KOPT-K1 (cell line): Measurements from ENCODE around the gene PLEKHA4.
A peak's percentile ranks its signal among the peaks of the same experiment; 100 is the strongest.
"Not testable (repeated sequence)": the region's sequence is repeated elsewhere in the genome, so short reads cannot be mapped to it uniquely, and the experiment has no call there.

Source experiments
- H3K27ac ChIP-seq: fragments of 200-600 bp; sonication (generic); 2 replicates; pipeline ENCODE4 v1.5.1; 2016; ENCODE audit warnings: antibody characterized with exemption, mild to moderate bottlenecking, low read depth, low read length; ENCODE audit not compliant: poor library complexity, severe bottlenecking
- H3K36me3 ChIP-seq: fragments of 200-600 bp; sonication (generic); 2 replicates; pipeline ENCODE4 v1.5.1; 2017; ENCODE audit warnings: antibody characterized with exemption, mild to moderate bottlenecking, low read length, moderate library complexity; ENCODE audit not compliant: insufficient read depth
- H3K9me3 ChIP-seq: fragments of 200-600 bp; sonication (generic); 2 replicates; pipeline ENCODE4 v1.5.1; 2017; ENCODE audit warnings: antibody characterized with exemption, low read length, mild to moderate bottlenecking; ENCODE audit not compliant: insufficient read depth, poor library complexity, severe bottlenecking

PLEKHA4 gene, protein sequence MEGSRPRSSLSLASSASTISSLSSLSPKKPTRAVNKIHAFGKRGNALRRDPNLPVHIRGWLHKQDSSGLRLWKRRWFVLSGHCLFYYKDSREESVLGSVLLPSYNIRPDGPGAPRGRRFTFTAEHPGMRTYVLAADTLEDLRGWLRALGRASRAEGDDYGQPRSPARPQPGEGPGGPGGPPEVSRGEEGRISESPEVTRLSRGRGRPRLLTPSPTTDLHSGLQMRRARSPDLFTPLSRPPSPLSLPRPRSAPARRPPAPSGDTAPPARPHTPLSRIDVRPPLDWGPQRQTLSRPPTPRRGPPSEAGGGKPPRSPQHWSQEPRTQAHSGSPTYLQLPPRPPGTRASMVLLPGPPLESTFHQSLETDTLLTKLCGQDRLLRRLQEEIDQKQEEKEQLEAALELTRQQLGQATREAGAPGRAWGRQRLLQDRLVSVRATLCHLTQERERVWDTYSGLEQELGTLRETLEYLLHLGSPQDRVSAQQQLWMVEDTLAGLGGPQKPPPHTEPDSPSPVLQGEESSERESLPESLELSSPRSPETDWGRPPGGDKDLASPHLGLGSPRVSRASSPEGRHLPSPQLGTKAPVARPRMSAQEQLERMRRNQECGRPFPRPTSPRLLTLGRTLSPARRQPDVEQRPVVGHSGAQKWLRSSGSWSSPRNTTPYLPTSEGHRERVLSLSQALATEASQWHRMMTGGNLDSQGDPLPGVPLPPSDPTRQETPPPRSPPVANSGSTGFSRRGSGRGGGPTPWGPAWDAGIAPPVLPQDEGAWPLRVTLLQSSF

DNA sequence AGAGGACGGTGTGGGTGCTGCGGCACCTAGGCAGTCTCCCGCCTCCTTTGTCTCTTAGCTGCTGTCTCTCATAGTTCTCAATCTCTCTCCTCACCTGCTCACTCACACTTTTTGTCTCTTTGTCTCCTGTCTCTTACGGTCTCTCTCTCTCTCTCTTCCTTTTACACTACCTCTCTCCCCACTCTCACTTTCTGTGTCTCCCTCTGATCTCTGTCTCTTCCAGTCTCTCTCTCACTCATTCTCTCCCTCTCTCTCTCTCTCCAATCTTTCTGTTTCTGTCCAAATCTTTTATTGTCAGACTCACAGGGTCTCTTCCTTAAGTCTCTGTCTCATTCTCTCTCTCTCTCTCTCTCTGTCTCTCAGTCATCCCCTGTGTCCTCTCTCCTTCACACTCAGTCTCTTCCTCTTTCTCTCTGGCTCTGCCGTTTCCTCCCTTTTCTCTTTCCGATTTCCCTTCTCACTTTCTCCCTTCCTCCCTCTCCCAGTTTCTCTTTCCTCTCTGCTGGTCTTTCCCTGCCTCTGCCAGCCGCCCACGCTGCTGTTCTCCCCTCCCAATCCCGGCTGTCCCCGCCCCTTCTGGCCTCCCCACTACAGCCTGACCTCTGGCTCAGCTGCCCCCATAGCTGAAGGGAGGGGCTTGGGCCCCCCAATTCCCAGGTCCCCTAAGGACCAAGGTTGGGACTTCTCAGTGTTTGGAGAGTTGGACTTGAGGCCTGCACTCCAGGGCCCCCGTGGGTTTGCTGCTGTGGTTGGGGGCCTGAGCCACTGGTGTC, at the start of gene PLEKHA4:
Gene PLEKHA4 (minus strand): TSS at position 504 of the 773 bp plus-strand sequence. CDS start 997 bp downstream, outside the sequence.
- H3K27ac ChIP-seq: no peak within 1 kb of the TSS
- H3K9me3 ChIP-seq: no peaks in the 10 kb centered on the region
- H3K36me3 ChIP-seq: no peaks in the 10 kb centered on the region

DNA sequence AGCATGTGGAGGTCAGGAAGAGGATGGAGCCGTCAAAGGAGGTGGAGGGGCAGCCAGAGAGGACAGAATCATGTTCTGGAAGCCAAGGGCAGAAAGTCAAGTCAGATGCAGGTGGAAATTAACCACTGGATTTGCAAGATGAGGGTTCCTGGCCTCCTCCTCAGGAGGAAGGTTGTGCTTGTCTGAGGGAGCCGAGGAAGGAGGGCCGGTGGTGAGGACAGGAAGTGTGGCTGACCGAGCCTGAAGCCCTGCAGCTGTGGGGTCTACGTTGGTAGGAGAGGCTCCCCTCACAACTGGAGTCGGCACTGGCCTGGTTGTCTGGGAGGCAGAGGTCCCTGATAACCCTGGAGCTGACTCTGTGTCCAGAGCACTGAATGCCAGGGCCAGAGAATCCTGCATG, 49.7 kb upstream of the PLEKHA4 start:
- H3K36me3 ChIP-seq: peaks cover 86% of the 10 kb centered on the region
- H3K9me3 ChIP-seq: no peaks in the 10 kb centered on the region
- no peak overlapping the region for H3K27ac ChIP-seq

DNA sequence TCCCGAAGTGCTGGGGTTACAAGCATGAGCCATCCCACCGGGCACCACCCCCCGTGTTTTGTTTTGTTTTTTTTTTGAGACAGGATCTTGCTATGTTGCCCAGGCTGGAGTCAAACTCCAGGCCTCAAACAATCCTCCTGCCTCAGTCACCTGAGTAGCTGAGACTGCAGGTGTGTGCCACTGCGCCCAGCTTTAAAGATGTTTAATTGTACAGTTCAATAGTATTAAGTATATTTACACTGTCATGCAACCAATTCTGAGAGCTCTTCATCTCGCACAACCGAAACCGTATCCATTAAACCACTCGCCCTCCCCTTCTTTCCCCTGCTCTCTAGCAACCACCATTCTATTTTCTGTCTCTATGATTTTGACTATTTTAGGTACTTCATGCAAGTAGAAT, 47.3 kb upstream of the PLEKHA4 start:
- no peaks in the 10 kb centered on the region for H3K9me3 ChIP-seq
- peaks cover 88% of the 10 kb centered on the region for H3K36me3 ChIP-seq
- H3K27ac ChIP-seq: no peak overlapping the region

DNA sequence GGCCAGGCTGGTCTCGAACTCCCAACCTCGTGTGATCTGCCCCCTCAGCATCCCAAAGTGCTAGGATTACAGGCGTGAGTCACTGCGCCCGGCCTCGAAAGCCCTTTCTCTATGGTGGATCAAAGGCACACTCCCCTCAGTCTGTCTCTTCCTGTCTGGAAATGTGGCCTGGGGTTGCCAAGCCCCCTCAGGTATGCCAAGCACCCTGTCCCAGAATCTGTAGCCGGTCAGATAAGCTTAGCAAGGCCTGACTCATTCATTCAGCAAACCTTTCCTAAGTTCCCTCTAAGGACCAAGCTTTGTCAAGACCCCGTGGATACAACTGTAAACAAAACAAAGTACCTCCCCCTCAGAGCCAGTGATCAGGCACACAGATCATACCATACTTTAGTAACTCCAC, 45.8 kb upstream of the PLEKHA4 start:
- H3K9me3 ChIP-seq: no peaks in the 10 kb centered on the region
- no peak overlapping the region for H3K27ac ChIP-seq
- H3K36me3 ChIP-seq: peaks cover 90% of the 10 kb centered on the region

DNA sequence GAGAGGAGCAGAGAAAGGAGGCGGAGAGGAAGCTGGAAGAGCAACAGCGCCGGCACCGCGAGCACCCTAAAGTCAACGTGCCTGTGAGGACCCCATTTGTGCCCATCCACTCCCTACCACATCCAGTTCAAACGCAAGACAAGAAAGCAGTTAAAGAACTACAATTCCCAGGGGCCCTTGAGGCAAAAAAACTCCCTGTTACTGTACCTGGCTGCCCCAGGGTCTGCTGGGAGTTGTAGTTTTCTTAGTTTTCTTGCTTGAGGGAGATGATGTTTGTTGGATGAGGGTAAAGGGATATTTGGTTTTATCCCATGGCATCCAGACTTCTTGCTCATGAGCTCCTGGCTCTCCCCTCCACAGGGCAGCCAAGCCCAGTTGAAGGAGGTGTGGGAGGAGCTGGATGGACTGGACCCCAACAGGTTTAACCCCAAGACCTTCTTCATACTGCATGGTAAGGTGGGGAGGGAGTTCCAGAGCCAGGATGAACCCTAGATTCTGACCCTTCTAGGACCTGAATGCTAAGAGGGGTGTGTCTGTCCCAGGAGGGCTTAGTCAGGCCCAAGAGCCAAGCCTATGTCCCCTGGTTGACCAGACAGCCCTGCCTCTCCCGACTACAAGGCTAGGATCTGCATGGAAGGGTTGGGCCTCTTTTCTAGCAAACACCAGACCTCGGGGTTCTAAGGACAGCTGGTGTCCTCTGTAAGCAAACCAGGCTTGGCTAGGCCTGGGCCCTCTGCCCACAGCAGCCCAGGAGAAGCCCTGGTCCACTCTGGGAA, 44.9 kb upstream of the PLEKHA4 start:
- Histone ChIP-seq H3K27ac (no peak overlapping the region), H3K9me3 (no peaks in the 10 kb centered on the region), H3K36me3 (peaks cover 90% of the 10 kb centered on the region)

DNA sequence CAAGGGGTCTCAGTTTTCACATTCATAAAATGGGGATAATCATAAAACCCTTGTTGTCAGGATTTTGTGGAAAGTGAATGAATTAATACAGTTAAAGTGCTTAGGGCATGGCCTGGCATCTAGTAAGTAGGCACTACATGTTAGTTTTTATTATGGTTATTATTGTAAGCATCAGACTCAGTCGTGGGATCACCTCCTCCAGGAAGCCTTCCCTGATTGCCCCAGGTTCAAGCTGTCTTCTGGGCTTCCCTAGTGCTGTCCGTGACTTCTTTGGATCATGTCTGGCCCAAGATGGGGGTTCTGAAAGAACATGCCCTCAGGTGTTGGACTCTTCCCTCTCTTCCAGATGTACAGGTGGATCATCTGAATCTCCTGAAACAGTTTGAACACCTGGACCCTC, 42.4 kb upstream of the PLEKHA4 start:
- Histone ChIP-seq H3K36me3 (peaks cover 86% of the 10 kb centered on the region), H3K27ac (no peak overlapping the region), H3K9me3 (no peaks in the 10 kb centered on the region)

DNA sequence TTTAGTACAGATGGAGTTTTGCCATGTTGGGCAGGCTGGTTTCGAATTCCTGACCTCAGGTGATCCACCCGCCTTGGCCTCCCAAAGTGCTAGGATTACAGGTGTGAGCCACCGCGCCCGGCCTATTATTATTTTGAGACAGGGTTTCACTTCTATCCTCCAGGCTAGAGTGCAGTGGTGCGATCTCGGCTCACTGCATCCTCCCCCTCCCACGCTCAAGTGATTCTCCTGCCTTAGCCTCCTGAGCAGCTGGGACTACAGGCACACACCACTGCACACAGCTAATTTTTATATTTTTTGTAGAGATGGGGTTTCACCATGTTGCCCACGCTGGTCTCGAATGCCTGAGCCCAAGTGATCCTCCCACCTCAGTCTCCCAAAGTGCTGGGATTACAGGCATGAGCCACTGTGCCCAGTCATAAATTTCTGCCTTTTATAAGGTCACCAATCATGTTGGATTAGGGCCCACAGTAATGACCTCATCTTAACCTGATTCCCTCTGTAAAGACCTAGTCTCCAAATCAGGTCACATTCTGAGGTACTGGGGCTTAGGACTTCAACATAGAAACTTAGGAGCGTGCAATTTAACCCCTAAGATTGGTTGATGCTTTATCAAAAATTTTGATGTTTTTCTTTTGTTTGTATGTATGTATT, 41.1 kb upstream of the PLEKHA4 start:
- H3K36me3 ChIP-seq: peaks cover 85% of the 10 kb centered on the region
- H3K9me3 ChIP-seq, H3K27ac ChIP-seq: not testable (repeated sequence)

DNA sequence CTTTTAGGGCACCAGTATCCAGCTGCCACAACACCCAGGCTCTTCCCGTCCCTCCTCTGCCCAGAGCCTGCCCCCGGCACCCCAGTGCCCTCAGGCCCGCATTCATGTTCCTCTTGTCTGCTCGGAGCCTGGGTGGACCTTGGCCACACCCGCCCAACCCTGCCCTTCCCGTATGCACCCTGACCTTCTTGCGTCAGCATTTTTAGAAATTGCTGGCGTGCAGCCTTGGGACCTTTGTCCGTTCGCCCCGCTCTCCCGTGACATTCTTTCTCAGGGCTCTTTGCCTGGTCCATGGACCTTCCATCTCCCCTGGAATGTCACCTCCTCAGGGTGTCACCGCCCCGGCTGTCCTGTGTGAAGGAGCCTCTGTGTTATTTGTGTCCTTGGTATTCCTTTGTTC, 39.3 kb upstream of the PLEKHA4 start:
- Histone ChIP-seq H3K9me3 (no peaks in the 10 kb centered on the region), H3K36me3 (peaks cover 74% of the 10 kb centered on the region), H3K27ac (no peak overlapping the region)

DNA sequence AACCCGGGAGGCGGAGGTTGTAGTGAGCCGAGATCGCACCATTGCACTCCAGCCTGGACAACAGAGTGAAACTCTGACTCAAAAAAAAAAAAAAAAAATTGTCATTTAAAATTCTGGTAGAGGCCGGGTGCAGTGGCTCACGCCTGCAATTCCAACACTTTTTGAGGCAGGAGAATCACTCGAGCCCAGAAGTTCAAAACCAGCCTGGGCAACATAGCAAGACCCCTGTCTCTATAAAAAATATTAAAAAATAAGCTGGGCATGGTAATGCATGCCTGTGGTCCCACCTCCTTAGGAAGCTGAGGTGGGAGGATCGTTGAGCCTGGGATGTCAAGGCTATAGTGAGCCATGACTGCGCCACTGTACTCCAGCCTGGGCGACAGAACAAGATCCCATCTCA, 37.9 kb upstream of the PLEKHA4 start:
- H3K27ac ChIP-seq: no peak overlapping the region
- no peaks in the 10 kb centered on the region for H3K9me3 ChIP-seq
- peaks cover 68% of the 10 kb centered on the region for H3K36me3 ChIP-seq

DNA sequence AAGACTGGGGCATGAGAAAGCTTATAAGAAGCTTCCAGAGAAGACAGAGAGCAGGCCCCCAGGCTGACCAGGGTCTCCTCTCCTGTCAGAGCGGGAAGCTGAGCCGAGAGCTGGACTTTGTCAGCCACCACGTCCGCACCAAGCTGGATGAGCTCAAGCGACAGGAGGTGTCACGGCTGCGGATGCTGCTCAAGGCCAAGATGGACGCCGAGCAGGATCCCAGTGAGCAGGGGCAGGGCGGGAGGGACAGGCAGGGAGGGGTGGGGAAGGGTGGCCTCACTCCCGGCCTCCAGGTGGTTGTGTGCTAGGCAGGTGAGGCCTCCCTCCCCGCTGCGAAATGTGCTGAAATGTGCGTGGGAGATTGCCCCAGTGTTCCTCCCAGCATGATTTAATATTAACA, 37.2 kb upstream of the PLEKHA4 start:
- H3K27ac ChIP-seq: no peak overlapping the region
- H3K36me3 ChIP-seq: peaks cover 61% of the 10 kb centered on the region
- H3K9me3 ChIP-seq: no peaks in the 10 kb centered on the region

DNA sequence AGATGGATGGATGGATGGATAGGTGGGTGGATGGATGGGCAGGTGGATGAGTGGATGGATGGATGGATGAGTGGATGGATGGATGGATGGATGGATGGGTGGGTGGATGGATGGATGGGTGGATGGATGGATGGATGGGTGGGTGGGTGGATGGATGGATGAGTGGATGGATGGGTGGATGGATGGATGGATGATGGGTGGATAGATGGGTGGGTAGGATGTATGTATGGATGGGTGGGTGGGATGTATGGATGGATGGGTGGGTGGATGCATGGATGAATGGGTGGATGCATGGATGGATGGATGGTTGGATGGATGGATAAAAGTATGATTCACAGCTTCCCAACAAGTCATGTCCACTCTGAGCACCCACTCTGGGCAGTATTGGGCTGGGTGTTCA, 35.4 kb upstream of the PLEKHA4 start:
- H3K9me3 ChIP-seq, H3K27ac ChIP-seq: not testable (repeated sequence)
- H3K36me3 ChIP-seq: peaks cover 45% of the 10 kb centered on the region

DNA sequence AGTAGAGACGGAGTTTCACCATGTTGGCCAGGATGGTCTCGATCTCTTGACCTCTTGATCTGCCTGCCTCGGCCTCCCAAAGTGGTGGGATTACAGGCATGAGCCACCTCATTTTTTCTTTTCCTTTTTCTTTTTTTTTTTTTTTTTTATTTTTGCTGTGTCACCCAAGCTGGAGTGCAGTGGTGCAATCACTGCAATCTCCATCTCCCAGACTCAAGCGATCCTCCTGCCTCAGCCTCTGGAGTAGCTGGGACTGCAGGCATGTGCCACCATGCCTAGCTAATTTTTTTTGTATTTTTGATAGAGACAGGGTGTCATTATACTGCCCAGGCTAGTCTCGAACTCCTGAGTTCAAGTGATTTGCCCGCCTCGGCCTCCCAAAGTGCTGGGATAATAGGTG, 33.9 kb upstream of the PLEKHA4 start:
- H3K9me3 ChIP-seq, H3K27ac ChIP-seq: not testable (repeated sequence)
- peaks cover 30% of the 10 kb centered on the region for H3K36me3 ChIP-seq

DNA sequence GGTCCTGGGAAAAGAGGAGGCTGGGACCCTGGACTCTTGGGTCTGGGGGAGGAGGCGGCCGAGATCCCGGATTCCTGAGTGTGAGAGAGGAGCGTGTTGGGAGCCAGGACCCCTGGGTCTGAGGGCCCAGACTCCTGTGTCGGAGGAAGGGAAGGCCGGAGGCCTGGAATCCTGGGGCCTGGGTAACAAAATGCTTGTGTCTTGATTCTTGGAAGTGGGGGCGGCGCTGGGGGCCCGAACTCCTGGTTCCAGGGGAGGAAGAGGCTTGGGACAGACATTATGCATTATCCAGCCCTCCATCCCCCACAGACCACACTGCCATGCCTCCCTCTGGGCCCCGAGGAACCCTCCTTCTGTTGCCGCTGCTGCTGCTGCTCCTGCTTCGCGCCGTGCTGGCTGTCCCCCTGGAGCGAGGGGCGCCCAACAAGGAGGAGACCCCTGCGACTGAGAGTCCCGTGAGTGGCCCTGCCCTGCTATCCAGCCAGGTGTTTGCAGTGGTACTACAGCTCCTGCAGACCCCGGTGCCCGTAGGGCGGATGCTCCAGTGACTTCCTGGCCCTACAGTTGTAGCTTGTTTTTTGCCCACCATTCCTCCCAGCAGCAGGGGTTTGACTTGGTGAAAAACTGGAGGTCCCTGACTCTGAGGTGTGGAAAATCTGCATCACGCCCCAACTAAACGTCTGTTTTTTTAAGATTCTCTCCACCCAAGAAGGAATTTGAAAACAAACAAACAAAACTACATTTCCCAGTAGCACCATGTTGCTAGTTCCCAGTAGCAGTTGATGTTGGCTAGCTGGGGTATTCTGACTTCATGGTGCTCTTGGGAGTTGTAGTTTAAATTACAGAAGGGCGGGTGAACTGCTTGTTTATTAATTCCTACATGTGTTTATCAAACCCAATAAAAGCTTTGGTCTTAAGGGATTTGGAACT, 32.3 kb upstream of the PLEKHA4 start:
- H3K27ac ChIP-seq: peak overlapping the region; percentile 96
- H3K36me3 ChIP-seq: peaks cover 26% of the 10 kb centered on the region
- no peaks in the 10 kb centered on the region for H3K9me3 ChIP-seq
